Activated gamma-delta T cell treated with anti-CD3 and anti-CD28 coated beads, Interleukin-2, amount 50 U/mL, for 16 hours (primary cell): ENCODE measurements around the gene GNE.
"Not testable (repeated sequence)": the region's sequence is repeated elsewhere in the genome, so short reads cannot be mapped to it uniquely, and the experiment has no call there.

Source experiments
- DNase-seq: peaks from one replicate; pipeline ENCODE4 v3.0.0-alpha.2; 2020; ENCODE audit warnings: low read depth

GNE gene

DNA sequence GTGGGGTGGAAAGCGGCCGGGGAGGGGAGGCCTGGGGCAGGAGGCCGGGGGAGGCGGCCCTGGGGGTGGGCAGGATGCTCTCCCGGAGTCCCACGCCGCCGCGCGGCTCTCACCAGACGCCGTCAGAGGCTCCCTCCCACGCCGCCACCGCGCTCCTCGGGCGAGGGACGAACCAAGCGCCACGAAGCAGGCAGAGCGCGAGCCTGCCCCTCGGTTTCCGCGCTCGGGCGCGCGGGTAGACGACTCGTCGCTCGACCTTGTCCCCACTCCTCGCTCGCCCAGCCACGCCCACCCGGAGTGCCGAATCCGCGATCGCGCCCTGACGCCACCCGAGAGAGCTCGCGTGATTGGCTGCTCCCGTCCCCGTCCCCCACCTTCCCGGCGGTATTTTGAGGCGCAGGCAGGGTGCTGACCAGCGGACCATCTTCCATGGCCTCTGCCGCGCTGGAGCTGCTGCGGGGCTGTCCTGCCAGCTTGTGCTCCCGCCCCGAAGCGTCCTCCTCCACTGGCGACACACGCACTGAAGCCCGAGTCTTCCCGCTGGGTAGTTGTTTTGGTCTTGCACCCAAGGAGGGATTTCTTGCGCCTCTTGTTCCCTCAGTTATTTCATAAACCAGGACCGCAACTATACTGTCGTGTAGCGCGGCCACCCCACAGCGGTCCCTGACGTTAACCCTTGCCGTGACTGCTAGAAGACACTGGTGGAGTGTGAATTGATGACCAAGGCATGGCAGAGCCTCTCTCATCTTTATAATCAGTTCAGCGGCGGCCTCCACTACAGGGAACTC, at the start of gene GNE:
Gene GNE (minus strand): TSS at position 241 of the 788 bp plus-strand sequence. CDS start 9,093 bp downstream, outside the sequence.
- peak; percentile 96 for DNase-seq

DNA sequence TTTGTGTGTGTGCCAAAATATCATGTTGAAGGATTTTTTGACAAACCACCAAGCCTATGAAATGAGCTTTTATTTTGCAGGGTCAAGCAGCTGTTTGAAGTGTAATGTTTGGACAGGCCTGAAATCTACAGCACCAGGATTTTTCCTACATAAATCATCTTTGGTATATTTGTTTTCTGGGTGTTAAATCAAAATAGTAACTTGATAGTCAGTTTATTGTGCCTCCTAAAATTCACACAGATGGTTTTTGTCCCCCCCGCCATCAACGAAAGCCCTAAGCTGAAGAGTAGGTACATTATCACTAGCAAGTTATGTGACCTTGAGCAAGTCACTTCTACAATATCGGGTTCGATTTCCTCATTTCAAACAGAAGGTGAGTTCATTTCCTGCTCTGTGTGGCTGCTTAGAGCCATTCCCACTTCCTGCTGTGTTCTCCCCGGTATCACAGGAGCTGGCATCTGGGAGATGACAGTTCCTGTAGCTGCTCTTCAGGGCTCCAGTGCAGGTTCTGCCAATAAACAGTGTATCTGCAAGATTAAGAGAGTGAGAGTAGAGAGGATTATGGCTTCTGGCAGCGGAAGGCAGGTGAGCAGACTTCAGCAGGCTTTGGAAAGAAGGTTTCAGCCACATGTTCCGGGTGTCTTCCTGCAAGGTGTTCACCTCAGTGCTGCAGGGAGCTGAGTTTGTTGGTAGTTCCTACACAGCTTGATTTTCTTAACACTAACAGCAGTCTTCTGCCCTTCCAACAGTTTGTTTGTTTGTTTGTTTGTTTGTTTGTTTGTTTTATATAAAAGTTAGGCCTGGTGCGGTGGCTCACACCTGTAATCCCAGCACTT, 48.4 kb upstream of the GNE start:
- DNase-seq, result no peak

DNA sequence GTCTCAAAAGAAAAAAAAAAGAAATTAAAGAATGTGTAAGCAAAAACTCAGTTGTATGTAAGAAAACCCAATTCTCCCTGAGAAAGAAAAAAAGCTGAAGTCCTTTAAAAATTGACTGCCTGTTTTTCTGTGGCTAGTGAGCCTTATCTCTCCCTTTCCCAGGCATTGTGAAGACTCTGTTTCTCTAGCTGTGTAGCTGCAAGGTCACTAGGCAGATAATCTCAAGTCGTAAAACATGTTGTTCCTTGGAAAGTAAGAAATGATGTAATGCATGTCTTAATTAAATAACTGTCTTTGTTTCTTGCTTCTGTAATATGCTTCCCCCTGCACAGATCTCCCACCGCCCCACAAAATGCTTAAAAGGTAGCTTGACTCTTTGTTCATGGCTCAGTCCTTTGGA, 46.1 kb upstream of the GNE start:
- DNase-seq, result not testable (repeated sequence)

DNA sequence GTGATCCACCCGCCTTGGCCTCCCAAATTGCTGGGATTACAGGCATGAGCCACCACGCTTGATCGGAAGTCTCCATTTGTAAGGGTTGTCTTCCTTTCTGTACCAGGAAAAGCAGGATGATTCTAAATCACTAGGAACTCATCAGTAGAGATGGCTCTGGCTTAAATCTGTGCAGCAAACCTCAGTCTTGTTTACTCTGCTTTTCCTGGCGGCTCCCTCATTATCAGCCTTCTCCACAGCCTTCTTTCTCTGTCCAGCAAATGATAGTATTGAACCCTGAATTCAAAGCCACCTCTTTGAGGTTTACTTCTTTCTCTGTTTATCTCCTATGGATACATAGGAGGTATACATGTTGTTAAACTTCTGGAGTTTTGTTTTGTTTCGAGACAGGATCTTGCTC, 43.0 kb upstream of the GNE start:
- no peak for DNase-seq

GRCh38 chr9:36298566-36298965, 40.3 kb upstream of the GNE start:
- no peak for DNase-seq

DNA sequence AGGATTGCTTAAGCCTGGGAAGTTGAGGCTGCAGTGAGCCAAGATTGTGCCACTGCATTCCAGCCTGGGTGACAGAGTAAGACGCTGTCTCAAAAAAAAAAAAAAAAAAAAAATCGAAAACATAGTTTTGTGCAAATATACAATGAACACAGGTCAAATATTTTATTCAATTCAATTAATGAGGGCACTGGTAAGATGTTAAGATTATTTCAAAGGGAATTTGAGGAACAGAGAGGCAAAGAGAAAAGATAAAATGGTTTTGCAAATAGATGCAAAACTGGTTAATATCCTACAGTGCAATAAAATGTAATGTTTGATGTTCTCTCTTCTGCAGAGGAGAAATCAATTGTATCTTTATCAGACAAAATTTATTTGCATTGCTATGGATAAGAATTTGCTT, 39.5 kb upstream of the GNE start:
- DNase-seq, result no peak

- not testable (repeated sequence) for DNase-seq
These were observed 36.7 kb upstream of the GNE start for GRCh38 chr9:36294996-36295395.

- no peak for DNase-seq
These were observed 35.7 kb upstream of the GNE start for GRCh38 chr9:36293918-36294317.

GRCh38 chr9:36293171-36293570, 34.9 kb upstream of the GNE start:
- DNase-seq, result no peak

DNA sequence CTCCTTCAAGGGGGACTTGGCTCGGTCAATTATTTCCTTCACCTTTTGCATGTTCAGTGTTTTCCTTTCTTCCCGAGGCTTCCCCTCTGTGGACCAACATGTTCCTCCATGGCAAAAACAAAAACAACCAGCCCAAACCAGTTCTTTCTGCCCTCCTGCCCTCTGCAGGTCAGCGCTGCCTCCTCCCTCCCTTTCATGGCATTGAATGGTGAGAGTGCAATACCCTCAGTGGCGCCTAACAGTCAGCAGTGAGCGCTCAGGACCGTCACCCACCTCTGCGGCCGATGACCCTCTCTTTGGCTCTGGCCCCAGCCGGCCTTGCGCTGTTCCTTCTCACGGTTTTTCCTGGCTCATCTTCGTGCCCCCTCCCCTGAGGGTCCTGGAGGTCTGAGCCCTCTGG, 34.4 kb upstream of the GNE start:
- no peak for DNase-seq

- DNase-seq, result no peak
These were observed 32.7 kb upstream of the GNE start for GRCh38 chr9:36290996-36291395.

DNA sequence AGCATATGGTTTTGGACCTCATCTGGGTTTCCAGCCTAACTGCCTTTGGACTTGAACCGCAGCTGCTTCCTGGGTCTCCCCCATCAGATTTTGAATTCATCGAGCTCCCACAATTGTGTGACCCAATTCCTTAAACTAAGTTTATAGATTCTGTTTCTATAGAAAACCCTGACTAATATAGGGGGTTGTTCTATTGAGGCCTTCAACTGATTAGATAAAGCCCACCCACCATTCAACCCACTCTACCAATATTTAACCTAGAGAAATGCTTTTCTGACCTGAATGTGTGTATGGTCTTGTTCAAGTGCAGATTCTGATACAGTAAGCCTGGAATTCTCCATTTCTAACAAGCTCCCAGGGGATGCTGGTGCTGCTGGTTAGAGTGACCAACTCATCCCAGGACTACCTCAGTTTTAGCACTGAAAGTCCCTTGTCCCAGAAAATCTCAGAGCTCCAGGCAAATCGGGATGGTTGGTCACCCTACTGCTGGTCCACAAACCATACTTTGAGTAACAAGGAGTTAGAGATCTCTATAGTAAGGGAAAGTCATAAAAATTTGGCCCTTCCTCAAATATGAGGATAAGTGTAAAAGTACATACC, 31.7 kb upstream of the GNE start:
- DNase-seq, result no peak

DNA sequence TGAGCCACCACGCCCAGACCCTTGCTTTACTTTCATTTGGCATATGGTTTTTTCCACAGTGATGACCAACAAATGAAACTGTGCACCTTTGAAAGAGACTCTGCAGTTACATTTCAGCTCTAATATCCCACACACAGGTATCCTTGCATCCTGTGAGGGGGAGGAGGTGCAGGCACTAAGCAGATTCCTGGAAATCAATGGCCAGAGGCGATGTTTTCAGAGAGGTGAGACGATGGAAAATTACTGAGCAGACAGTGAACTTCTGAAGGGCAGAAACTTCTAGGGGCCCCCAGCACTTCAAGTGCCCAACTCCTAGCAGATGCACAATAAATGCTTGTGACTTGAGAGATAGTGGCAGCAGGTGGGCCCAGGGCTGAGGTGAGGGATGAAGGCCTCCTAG, 29.8 kb upstream of the GNE start:
- no peak for DNase-seq

DNA sequence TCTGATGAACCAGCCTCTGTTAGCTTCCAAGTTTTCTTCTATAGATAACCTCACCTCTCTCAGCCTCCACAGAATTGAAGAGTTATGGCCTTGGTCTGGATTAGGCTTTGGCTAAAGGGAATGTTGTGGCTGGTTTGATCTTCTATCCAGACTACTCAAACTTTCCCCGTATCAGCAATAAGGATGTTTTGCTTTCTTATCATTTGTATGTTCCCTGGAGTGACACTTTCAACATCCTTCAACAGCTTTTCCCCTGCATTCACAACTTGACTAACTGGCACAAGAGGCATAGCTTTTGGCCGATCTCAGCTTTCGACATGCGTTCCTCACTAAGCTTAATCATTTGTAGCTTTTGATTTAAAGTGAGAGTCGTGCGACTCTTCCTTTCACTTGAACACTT, 28.1 kb upstream of the GNE start:
- no peak for DNase-seq

DNA sequence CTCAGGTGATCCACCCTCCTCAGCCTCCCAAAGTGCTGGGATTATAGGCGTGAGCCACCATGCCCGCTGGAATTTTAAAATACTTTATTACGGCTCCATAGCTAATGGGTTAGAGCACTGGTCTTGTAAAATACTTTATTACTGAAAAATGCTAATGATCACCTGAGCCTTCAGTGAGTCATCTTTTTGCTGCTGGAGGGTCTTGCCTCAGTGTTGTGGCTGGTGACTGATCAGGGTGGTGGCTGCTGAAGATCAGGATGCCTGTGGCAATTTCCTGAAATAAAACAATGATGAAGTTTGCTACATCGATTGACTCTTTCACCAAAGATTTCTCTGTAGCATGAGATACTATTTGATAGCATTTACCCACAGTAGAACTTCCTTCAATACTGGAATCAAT, 26.0 kb upstream of the GNE start:
- no peak for DNase-seq

DNA sequence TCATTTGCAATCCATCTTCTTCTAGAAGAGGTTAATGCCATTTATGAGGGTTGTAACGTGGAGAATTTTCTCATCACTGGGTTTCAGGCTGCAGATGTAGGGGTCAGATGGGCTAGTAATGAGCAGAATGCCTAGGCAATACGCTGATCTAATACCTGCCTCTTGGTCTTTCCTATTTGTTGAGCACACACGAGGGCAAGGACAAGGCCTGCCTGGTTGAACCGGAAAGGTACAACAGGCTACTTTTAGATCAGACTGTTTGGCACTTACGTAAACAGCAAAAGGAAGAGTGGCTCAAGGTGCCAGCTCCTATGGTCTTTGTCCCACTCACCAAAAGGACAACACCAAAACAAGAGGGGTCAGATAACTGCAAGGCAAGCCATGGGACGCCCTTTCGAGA, 24.0 kb upstream of the GNE start:
- DNase-seq, result no peak

DNA sequence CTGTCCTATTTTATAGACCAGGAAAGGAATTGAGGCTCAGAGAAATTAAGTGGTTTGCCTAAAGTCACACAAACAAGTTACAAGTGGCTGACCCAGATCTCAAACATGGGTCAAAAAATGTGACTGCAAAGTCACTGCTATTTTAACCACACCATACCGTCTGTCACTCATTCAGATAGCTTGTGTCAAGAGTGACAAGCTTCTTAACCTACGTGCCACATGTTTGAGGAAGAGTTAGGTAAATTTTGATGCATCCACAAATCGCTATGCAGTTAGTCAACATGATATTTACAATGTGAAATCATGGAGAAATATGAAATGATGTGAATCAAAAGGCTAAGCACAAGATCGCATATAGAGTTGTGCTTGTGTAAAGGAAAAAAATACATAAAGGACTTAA, 22.7 kb upstream of the GNE start:
- DNase-seq, result no peak

DNA sequence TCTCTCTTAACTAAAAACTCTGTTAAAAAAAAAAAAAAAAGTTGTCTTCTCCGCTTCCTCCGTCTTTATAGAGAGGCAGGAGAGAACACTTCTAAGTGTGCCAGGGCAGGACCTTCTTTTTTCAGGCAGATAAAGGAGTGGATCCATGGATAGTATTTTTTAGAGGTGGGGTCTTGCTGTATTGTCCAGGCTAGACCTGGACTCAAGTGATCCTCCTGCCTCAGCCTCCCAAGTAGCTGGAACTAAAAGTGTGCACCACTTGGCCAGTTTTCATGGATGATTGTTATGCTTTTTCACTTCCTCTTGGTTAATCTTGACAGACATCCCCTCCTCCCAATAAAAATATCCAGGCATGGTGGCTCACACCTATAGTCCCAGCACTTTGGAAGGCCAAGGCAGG, 20.0 kb upstream of the GNE start:
- DNase-seq, result no peak

DNA sequence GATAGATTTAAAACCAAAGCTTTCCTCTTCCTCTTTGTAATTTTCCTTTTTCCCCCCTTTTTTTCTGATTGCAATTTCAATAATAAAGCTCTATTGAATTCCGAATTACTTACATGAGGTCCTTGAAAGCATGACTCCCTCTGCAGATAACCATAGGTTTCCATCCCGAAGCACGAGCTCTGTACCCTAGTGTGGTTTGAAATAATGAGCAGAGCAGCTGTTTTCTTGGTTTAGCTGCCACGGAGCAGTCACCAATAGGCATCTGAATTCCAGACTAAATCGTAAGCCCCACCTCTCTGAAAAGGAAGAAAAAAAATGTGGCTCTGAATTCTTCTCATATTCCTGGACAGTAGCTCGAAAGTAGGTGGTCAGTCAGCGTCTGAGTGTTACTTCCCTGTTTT, 18.5 kb upstream of the GNE start:
- DNase-seq, result no peak

DNA sequence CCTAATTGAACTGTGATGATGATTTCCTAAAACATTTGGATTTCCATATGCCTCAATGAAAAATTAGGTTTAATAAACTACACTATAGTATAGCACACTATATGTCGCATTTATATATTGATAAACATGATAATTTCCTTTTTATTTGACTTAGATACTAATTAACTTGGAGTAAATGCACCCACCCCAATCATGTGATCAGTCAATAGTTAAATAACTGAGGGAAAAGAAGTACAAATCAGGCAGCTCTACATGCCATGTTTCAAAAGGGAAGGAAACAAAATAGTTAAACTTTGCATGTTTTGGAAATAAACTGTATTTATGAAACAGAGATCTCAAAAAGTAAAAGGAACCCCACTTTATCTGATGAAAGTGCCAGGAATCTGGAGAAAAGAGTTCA, 18.0 kb upstream of the GNE start:
- no peak for DNase-seq

- DNase-seq, result no peak
These were observed 16.8 kb upstream of the GNE start for GRCh38 chr9:36275060-36275459.

- not testable (repeated sequence) for DNase-seq
These were observed 15.1 kb upstream of the GNE start for GRCh38 chr9:36273354-36273753.

- no peak for DNase-seq
These were observed 9.8 kb upstream of the GNE start for GRCh38 chr9:36268007-36268427.
